Measurements from ENCODE around the gene PCK1. TPM values are rescaled to one million over a fixed set of nuclear protein-coding genes. Genes with fewer than 3 reads are reported as not detected.

Gene PCK1
- total and polyA plus RNA-seq, 2 of the 13 experiments (the other 11 are each of a cell fraction or from before 2014, with no cell fraction given), result 6.5 to 12.6 TPM

DNA sequence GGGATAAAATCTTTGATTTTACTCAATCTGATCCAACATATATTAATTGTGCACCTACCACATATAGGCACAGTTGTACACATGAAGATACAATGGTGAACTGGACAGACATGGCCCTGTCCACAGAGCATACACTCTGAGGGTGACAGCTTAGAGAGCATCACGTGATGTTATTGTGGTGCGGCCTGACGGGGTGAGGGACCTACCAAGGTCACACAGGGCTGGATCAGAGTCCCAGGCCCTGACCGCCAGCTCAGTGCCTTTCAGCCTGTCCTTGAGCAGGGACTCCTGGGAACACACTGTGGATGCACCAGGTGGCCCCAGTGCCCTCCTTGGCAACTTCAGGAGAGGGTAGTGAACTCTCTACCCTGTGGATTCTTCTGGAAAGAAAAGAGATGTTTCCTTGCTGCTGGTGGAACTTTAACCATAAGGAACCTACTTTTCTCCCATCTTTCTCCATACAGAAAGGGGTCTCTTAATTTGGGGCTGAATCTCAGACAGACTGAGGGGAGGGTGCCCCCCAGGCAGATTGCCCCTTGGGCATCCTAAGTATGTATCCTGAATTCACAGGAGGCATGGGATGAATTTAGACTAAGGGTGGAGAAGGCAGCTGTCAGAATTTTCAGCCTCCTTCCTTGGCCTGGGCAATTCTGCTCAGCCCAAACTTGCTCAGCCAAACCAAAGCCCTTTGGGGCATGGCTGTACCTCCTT is 26.5 kb downstream of the PCK1 start (continued):
- TF ChIP-seq HOXA3 (CRISPR knock-in tag; IDR thresholded peaks at IDR 0.05), result peak; percentile 91
- TF ChIP-seq, protein P1, sequence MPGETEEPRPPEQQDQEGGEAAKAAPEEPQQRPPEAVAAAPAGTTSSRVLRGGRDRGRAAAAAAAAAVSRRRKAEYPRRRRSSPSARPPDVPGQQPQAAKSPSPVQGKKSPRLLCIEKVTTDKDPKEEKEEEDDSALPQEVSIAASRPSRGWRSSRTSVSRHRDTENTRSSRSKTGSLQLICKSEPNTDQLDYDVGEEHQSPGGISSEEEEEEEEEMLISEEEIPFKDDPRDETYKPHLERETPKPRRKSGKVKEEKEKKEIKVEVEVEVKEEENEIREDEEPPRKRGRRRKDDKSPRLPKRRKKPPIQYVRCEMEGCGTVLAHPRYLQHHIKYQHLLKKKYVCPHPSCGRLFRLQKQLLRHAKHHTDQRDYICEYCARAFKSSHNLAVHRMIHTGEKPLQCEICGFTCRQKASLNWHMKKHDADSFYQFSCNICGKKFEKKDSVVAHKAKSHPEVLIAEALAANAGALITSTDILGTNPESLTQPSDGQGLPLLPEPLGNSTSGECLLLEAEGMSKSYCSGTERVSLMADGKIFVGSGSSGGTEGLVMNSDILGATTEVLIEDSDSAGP (CRISPR knock-in tag; IDR thresholded peaks at IDR 0.05; ENCODE audit: borderline replicate concordance), result peak; percentile 63
- TF ChIP-seq, protein P2, sequence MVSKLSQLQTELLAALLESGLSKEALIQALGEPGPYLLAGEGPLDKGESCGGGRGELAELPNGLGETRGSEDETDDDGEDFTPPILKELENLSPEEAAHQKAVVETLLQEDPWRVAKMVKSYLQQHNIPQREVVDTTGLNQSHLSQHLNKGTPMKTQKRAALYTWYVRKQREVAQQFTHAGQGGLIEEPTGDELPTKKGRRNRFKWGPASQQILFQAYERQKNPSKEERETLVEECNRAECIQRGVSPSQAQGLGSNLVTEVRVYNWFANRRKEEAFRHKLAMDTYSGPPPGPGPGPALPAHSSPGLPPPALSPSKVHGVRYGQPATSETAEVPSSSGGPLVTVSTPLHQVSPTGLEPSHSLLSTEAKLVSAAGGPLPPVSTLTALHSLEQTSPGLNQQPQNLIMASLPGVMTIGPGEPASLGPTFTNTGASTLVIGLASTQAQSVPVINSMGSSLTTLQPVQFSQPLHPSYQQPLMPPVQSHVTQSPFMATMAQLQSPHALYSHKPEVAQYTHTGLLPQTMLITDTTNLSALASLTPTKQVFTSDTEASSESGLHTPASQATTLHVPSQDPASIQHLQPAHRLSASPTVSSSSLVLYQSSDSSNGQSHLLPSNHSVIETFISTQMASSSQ (IDR thresholded peaks at IDR 0.05; ENCODE audit: low read depth), result peak; percentile 42; the same call in 1 of the 2 replicates
- TF ChIP-seq, protein P2 (CRISPR knock-in tag; IDR thresholded peaks at IDR 0.05; ENCODE audit: borderline replicate concordance), result peak; percentile 67; the same call in 1 of the 2 replicates
- peak; percentile 88; the same call in 1 of the 2 replicates for TF ChIP-seq KDM4B (CRISPR knock-in tag; IDR thresholded peaks at IDR 0.05)
- TF ChIP-seq ZNF430 (CRISPR knock-in tag; IDR thresholded peaks at IDR 0.05), result no peak
- peak; percentile 52; the same call in 1 of the 2 replicates for TF ChIP-seq GMEB1 (CRISPR knock-in tag; IDR thresholded peaks at IDR 0.05; ENCODE audit: borderline replicate concordance)
- TF ChIP-seq ZFP36L1 (CRISPR knock-in tag; IDR thresholded peaks at IDR 0.05), result peak; percentile 74; the same call in 1 of the 2 replicates
- TF ChIP-seq ELF3 (CRISPR knock-in tag; IDR thresholded peaks at IDR 0.05), result peak; percentile 89
- peak; percentile 86; the same call in 1 of the 2 replicates for TF ChIP-seq ZNF691 (CRISPR knock-in tag; IDR thresholded peaks at IDR 0.05; ENCODE audit: borderline replicate concordance, low read depth)
- TF ChIP-seq CBX5 (CRISPR knock-in tag; IDR thresholded peaks at IDR 0.05; ENCODE audit: borderline replicate concordance), result peak; percentile 90
- peak; percentile 49 for TF ChIP-seq ZNF572 (CRISPR knock-in tag; IDR thresholded peaks at IDR 0.05)
- TF ChIP-seq, protein P3, sequence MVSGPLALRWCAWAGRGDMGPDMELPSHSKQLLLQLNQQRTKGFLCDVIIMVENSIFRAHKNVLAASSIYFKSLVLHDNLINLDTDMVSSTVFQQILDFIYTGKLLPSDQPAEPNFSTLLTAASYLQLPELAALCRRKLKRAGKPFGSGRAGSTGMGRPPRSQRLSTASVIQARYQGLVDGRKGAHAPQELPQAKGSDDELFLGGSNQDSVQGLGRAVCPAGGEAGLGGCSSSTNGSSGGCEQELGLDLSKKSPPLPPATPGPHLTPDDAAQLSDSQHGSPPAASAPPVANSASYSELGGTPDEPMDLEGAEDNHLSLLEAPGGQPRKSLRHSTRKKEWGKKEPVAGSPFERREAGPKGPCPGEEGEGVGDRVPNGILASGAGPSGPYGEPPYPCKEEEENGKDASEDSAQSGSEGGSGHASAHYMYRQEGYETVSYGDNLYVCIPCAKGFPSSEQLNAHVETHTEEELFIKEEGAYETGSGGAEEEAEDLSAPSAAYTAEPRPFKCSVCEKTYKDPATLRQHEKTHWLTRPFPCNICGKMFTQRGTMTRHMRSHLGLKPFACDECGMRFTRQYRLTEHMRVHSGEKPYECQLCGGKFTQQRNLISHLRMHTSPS (CRISPR knock-in tag; IDR thresholded peaks at IDR 0.05; ENCODE audit: low read depth), result peak; percentile 97
- TF ChIP-seq, protein P4, sequence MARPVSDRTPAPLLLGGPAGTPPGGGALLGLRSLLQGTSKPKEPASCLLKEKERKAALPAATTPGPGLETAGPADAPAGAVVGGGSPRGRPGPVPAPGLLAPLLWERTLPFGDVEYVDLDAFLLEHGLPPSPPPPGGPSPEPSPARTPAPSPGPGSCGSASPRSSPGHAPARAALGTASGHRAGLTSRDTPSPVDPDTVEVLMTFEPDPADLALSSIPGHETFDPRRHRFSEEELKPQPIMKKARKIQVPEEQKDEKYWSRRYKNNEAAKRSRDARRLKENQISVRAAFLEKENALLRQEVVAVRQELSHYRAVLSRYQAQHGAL (CRISPR knock-in tag; IDR thresholded peaks at IDR 0.05; ENCODE audit: not compliant biosample characterization), result no peak
- TF ChIP-seq RXRB (CRISPR knock-in tag; IDR thresholded peaks at IDR 0.05; ENCODE audit: borderline replicate concordance), result peak; percentile 99
